Measurements from ENCODE around the gene VWA5B1.

The VWA5B1 gene

GRCh38 chr1:20386323-20387081 lies 95.8 kb downstream of the VWA5B1 start:
- DNase-seq (ENCODE audit: low spot score): peak; percentile 83

GRCh38 chr1:20389571-20389970 lies 98.9 kb downstream of the VWA5B1 start:
- no peak for DNase-seq (ENCODE audit: low spot score)

DNA sequence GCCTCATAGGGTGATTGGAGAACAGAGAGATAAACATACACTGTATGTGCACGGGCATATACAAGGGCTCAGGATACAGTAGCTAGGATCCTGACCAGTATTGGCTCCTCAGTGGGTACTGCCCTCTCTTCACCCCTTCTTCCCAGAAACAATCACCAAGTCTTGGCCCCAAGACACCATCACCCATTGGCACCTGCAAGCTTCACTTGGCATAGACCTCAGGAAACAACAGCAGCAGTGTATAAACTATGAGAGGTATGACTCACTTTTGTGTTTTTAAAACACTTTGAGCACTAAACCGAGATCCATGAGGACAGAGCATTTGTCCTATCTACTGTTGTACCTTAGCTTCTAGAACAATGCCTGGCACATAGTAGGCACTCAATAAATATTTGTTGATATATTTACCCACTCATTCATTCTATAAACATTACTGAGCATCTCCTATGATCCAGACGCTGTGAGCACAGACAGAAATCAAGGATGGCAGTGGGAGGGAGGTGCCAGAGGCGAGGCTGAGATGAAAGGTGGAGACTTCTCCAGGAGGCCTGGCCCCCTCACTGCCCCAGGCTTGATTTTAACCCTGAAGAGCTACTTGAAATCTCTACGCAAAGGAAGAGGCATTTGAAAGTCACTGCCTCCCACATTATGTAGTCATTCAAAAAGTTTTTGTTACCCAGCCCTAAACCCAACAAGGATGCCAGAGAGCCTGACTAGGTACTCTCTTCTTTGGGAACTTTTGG lies 100.1 kb downstream of the VWA5B1 start:
- DNase-seq (ENCODE audit: low spot score): no peak

- DNase-seq (ENCODE audit: low spot score): no peak
These were observed 104.6 kb downstream of the VWA5B1 start for GRCh38 chr1:20395255-20395654.

- no peak for DNase-seq (ENCODE audit: low spot score)
These were observed 108.1 kb downstream of the VWA5B1 start for GRCh38 chr1:20398744-20399143.

GRCh38 chr1:20399196-20399595 lies 108.5 kb downstream of the VWA5B1 start:
- DNase-seq (ENCODE audit: low spot score): no peak

- DNase-seq (ENCODE audit: low spot score): no peak
These were observed 109.0 kb downstream of the VWA5B1 start for GRCh38 chr1:20399606-20400180.

DNA sequence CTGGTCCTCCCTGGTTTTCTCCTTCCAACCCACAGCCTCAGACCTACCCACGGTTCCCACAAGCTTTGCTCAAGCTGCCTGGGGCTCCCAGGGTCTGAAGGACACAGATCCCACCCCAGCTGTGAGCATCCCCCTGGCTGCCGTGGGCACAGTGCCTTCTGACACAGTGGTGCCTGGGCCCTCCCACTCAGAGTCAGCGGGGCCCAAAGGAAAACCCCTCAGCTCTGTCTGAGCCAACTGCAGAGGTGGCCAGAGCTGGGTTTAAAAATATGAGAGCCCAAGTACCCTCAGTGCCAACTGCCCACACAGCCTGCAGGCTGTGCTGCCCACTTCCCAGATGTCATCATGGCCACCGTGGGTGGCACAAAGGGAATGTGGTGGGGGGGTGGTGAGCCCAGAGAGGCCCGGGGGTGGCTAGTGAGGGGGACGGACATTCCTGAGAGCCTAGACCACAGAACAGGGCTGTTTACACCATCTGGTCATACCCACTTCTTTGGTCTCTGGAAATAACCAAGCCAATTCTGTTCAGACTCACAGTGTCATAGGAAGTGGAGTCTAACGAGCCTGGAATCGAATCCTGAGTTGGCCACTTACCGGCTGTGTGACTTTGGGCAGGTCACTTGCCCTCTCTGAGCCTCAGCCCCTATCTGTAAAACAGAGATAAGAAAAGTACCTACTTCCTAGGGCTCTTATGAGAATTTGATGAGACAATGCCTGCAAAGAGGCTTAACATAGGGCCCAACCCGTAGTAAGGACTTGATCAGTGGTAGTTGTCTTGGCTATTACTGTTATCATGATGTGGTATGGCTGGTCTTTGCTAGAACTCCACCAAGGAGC lies 109.9 kb downstream of the VWA5B1 start:
- DNase-seq (ENCODE audit: low spot score): no peak

DNA sequence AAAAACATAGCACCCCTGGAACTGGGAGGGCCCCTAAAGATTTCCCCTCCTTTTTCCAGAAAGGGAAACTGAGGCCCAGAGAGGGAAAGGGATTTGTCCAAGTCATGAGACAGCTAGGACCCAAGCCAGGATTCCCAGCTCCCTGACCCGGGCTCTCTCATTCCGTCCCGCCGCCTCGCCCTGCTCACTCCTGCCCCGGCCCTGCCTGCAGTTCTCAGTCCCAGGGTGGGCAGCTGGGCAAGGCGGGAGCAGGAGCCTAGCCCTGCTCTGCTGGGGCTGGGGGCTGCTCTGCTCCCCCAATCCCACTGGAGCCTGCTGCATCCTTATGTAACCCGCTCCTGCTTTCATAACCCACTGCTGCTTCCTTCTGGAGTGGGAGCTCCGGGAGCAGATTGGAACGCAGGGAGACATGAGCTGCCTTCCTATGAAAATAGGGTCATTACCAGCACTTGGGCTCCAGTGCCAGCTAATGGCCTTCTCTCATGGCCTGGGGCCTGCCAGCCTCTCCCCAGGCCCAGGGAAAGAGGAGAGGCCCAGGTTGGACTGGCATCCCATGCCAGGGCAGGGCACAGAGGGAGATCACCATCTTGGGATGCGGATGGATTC lies 110.8 kb downstream of the VWA5B1 start:
- DNase-seq (ENCODE audit: low spot score): no peak

GRCh38 chr1:20402585-20403422 lies 112.1 kb downstream of the VWA5B1 start:
- no peak for DNase-seq (ENCODE audit: low spot score)

- no peak for DNase-seq (ENCODE audit: low spot score)
These were observed 112.9 kb downstream of the VWA5B1 start for GRCh38 chr1:20403423-20404145.

DNA sequence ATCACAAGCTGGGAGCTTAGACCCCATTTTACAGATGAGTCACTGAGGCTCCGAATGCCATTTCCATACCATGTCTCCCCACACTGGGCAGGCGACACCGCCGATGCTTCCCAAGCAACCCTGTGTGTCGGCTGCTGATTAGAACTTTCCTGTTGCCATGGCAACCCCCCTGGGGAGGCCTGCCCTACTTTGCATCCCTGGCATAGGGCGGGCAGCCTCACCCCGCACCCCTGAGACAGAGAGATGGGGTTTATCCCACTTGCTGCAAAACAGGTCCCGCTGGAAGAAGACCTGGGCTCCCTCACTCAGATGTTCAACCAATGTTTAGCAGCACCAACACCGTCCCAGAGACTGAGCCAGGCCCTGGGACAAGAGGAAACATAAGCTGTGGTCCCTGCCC lies 113.8 kb downstream of the VWA5B1 start:
- peak; percentile 62 for DNase-seq (ENCODE audit: low spot score)
